HG02981 (cell line): ENCODE results near the gene FAM120A.

Experiments used
- ATAC-seq: cut with Tn5 transposase; IDR thresholded peaks from one replicate; pipeline ENCODE4 v1.9.1; 2021; ENCODE audit warnings: mild to moderate bottlenecking, moderate library complexity; ENCODE audit not compliant: unreplicated experiment

Gene FAM120A

GRCh38 chr9:93440896-93441580 lies 10.4 kb upstream of the FAM120A start:
- no peak for ATAC-seq

GRCh38 chr9:93446073-93446472 lies 5.4 kb upstream of the FAM120A start:
- no peak for ATAC-seq

DNA sequence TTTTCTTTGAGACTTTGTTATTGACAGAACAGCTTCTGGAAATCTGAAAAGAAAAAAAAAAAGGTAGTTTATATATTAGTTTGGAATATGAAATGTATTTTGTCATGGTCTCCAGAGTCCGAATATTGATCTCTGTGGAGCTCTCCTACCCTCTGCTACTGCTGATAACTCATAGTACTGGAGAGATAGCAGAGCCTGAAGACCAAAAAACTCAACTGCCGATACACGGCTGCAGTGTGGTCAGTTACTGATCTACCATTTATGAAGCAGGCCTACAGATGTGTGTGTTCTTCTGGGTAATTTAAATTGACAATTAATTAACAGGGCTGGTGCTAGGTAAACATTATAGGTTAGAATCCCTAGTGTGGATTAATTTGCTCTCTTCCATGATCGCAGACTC lies 3.8 kb upstream of the FAM120A start:
- ATAC-seq, result no peak

DNA sequence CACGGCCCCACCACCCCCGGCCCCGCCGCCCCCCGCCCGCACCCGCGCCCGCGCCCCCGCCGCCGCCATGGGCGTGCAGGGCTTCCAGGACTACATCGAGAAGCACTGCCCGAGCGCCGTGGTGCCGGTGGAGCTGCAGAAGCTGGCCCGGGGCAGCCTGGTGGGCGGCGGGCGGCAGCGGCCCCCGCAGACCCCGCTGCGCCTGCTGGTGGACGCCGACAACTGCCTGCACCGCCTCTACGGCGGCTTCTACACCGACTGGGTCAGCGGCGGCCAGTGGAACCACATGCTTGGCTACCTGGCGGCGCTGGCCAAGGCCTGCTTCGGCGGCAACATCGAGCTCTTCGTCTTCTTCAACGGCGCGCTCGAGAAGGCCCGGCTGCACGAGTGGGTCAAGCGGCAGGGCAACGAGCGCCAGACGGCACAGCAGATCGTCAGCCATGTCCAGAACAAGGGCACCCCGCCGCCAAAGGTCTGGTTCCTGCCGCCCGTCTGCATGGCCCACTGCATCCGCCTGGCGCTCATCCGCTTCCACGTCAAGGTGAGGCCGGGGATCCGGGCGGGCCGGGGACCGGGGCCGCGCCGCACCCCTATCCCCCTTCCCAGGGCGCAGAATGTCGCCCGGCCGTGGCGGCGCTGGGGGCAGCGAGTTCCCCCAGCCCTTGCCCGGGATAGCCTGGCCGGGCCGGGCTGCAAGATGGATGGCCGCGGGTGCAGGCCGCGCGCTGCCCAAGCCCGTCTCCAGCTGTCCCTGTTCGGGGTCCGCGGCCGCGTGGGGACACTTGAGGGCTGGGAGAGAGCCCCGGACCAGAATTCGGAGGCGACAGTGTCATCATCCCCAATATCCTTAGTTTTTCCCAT lies 594 bp downstream of the FAM120A start:
- peak; percentile 15 for ATAC-seq

- ATAC-seq, result no peak
Measured at GRCh38 chr9:93452710-93453046, 1.2 kb downstream of the FAM120A start.

- ATAC-seq, result peak; percentile 67
Measured at GRCh38 chr9:93453047-93453914, 1.8 kb downstream of the FAM120A start, which contains the start of gene FAM120AOS. Gene FAM120AOS (minus strand): TSS chr9:93453581. CDS start chr9:93452709, 872 bp downstream.

DNA sequence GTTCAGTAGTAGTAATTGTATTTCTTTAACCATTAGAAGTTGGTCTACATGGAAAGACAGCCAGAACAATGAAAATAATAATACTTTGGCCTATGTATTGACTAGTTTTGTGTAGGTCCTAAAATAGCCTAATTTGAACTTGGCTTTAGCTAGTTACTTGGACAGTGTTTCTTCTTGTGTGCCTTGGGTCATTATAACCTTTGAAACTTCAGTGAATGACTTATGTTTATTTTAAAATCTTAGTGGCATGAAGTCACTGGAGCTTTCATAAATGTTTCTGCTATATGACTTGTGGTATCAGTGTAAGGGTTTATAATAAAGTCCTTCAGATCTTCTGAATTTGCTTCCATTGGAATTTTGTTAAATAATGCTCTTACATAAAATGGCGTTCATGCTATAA lies 4.5 kb downstream of the FAM120A start:
- no peak for ATAC-seq

GRCh38 chr9:93456504-93456903 lies 5.0 kb downstream of the FAM120A start:
- no peak for ATAC-seq

GRCh38 chr9:93457006-93457405 lies 5.5 kb downstream of the FAM120A start:
- no peak for ATAC-seq

- no peak for ATAC-seq
Measured at GRCh38 chr9:93458712-93459111, 7.2 kb downstream of the FAM120A start.

DNA sequence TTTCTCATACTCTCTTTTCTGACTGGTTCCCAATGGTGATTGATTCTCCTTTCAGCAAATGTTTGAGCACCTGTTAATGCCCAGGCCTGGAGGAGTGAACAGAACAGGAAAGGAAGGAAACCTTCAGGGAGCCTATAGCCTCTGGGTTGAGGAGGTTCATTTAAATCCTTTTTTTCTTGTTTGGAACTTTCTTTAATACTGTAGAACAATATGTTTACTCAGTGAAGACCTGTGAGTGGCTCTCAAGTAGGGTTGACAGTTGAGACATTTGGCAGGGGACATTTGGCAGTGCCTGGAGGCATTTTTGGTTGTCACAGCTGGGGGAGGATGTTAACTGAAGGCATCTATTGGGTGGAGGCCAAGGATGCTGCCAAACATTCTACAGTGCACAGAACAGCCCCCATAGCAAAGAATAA lies 8.0 kb downstream of the FAM120A start:
- no peak for ATAC-seq

DNA sequence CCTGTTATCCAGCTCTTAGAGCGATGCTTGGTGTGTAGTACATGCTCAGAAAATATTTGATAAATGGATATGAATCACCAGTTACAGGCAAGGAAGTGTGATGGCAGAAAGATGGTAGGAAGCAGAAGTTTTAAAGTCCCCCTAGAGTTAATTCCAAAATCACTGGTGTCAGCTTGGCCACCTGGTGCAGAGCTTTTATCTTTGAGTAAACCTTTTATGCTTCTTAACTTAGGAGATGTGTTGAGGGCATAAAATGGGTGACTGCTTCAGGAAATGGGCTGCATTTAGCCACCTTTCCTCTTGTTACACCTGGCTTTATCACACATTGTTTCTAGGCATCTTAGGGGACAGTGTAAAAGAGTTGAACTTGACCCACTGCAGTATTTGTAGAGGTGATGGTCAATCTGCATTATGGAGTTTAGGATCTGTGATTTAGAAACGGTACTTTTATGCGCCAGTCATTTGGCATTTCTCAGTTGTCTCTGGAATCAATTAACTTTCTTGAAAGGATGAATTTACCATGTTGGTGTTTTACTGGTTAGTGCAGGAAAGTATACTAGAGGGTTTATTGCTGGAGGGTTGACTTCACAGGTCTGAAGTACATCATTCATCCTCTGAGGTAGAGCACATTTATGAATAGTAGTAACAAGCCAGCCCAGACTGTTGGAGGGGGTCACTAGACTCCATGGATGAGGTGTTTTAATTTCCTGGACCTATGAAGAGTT lies 9.4 kb downstream of the FAM120A start:
- no peak for ATAC-seq

- no peak for ATAC-seq
Measured at GRCh38 chr9:93461414-93461743, 9.9 kb downstream of the FAM120A start.

DNA sequence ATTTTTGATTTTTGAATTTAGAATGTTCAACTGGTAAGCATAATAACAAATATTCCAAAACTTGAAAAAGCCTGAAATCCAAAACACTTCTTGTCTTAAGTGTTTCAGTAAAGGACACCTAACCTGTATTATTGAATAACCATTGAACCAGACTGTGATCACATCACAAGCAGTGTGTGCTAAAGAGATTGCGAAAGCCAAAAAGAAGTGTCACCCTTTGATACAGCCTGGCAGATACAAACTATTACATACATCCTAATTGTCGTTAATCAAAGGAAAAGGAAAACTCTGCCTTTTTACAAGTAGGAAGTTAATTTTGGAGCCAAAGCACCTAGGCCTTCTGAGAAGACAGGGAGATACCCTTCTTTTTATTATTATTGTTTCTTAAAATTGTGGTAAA lies 10.3 kb downstream of the FAM120A start:
- ATAC-seq, result no peak

DNA sequence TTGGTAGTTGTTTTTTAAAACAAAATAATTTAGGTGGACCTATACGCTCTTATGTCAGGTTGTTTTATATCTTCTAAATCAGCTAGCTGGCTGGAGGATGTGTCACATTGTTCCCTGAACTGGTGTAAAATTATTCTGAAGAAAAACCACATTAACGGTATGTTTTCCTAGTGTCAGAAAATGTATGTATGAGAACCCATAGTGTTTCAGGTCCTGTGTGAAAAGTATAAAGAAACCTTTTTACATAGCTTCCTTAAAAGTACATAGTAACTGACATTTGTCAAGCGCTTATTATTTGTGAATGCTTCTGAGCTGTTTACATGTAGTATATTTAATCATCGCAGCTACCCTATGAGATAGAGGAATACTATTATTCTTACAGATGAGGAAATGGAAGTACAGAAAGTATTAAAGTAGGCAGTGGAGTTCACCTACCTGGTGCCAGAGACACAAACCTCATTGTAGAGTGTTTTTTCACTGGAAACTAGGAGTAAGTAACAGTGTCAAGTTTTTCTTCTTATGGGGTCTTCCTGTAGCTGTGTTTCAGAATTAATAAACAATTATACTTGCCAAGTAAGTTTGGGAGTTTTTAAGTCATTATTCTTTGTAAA lies 12.3 kb downstream of the FAM120A start:
- no peak for ATAC-seq

- no peak for ATAC-seq
Measured at GRCh38 chr9:93464395-93464794, 12.9 kb downstream of the FAM120A start.

DNA sequence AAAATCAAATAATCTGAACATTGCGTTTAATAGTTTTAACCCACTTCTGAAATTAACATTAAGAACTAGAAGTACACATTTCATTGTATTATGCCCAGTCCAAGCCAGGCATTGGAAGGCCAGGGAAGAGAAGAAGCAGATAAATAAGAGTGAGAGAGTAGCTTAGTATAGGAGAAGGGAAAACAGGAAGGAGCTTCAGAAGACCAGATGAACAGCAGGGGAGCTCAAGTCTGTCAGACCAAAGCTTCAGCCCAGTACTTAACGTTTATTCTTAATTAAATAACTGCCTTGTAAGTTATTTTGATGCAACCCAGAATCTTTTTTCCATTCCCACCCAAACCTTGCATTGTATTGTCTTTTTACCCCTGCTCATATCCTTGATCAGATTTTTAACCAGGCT lies 13.4 kb downstream of the FAM120A start:
- no peak for ATAC-seq

- ATAC-seq, result no peak
Measured at GRCh38 chr9:93465855-93466254, 14.4 kb downstream of the FAM120A start.

DNA sequence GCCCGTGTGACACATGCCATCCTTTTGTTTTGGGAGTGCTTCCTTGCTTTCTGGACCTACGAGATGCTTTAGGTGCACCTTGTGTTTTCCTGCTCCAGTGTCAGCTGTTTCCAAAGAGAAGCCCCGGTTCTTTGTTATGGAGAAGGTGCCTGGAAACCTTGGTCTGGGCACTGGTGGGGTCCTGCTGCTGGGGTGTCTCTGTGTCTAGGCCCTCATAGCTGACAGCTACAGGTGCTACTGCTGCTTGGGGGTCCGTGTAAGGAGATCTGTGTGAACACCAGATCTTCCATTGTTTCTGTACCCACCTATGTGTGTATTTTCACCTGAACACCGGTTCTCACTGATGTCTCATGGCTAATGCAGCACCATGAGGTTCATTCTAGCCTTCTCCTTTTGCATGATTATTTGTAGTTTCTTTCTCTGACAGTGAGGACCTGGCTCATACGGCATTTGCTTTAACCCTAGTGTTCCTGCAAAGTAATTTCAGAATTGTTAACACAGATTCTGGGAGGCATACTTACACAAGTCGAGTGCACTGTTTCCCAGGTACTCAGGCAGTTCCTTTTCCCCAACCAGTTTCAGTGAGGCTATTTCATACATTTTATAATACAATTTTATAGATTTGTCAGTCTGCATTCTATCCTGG lies 15.1 kb downstream of the FAM120A start:
- no peak for ATAC-seq

DNA sequence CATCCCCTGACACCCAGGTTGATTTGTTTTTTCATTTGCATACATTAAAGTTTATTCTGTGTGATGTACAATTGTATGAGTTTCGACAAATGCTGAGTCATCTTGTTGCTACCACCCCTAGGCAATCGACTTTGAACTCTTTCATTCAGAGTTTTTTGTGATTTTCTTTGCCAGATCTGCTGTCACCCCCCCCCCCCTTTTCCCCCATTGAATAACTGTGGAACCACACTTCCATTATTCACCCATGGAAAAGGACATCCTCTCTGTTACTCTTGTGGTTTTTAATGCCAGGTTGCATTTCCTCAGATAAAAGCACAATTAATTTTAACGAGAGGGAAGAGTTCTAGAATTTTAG lies 15.6 kb downstream of the FAM120A start:
- ATAC-seq, result no peak
